Retina (tissue), 1 donor: Measurements from ENCODE around the gene ACKR2.
"Not testable (repeated sequence)": the region's sequence is repeated elsewhere in the genome, so short reads cannot be mapped to it uniquely, and the experiment has no call there.

ENCODE experiments used
- DNase-seq: peaks from one replicate; pipeline ENCODE4 v3.0.0-alpha.2; 2016

The ACKR2 gene

DNA sequence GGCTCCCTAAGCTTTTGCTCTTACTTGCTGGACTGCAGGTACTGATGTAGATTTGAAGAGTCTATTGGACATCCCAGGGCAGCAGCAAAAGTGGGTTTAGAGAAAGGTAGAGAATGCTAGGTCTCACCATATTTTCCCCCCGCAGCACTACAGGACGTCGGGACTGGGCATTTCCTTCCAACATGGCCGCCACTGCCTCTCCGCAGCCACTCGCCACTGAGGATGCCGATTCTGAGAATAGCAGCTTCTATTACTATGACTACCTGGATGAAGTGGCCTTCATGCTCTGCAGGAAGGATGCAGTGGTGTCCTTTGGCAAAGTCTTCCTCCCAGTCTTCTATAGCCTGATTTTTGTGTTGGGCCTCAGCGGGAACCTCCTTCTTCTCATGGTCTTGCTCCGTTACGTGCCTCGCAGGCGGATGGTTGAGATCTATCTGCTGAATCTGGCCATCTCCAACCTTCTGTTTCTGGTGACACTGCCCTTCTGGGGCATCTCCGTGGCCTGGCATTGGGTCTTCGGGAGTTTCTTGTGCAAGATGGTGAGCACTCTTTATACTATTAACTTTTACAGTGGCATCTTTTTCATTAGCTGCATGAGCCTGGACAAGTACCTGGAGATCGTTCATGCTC lies 55.2 kb downstream of the ACKR2 start:
- no peak for DNase-seq

DNA sequence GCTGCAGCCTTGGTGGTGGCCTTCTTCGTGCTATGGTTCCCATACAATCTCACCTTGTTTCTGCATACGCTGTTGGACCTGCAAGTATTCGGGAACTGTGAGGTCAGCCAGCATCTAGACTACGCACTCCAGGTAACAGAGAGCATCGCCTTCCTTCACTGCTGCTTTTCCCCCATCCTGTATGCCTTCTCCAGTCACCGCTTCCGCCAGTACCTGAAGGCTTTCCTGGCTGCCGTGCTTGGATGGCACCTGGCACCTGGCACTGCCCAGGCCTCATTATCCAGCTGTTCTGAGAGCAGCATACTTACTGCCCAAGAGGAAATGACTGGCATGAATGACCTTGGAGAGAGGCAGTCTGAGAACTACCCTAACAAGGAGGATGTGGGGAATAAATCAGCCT lies 56.0 kb downstream of the ACKR2 start:
- DNase-seq = no peak

DNA sequence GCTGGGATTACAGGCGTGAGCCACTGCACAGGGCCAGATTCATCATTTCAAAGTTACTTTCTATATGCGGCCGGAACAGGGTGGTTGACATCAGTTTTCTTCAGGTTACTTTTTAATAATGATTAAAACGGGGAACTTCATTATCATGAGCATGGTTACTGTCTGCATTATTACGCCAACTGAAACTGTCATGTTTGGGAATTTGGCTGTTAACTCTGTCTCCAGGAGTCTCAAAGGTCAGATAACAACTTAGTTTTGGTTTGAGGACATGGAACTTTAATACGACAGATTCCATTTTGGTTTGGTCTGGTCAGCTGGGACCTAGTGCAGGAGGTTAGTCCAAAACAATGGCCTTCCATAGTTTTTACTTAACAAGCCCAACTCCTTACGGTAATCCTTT lies 57.9 kb downstream of the ACKR2 start:
- no peak for DNase-seq

DNA sequence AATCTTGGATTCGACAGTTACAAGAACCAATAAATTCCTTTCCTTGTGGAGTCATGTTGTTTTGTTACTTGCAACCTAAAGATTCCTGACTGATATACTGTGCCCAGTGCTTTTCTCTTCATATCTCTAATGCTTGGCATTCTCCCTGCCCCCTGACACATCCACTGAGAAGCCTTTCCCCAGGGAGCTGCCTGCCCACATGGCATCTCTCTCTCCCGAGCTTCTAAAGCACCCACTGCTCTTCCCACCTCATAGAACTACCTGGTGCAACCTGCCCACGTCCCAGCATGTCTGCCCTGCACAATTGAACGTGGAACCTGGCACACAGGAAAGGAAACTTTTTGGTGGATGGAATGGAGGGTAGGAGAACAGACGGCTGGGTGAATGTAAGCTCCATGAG lies 59.6 kb downstream of the ACKR2 start:
- DNase-seq = no peak

DNA sequence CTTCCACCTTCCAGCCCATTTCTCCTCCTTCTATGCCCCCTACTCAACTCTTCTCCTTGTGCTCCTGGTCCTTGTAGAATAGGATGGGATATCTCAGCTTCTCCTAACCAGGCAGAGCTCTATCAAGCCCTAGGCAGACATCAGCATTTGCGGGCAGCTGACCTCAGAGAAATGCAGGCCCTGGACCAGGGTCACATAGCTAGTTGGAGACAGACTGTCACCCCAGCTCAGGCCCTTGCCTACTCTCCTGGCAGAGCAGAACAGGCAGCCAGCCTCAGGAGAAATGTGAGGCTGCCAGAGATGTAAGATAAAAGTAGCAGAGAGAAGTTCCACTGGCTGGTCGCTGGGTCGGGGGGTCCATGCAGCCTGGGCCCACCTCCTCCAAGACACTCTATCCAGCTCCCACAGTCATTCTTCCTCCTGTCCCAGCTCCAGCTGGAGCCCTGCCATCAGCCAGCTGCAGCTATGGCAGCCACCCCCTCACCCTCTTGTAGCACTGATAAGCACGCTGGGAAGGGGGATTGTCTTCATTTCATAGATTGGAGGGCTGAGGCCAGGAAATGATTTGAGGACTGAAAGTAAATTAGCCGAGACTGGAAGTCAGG lies 62.4 kb downstream of the ACKR2 start:
- DNase-seq = no peak

DNA sequence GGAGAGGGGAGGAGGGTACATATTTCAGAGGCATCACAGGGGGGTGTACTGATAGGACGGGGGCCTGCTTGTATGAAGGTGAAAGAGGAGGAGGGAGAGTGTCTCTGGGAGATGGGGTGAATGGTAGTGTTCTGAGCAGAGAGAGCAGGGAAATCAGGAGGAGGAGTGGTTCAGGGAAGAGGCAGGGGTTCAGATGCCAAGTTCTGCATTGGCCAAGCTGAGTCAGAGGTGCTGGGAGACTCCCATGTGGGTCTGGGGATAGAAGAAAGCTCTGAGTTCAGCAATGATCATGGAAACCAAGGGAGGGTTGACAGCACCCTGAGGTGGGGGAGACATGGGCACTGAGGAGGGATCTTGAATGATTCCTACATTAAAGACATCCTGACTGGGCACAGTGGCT lies 63.5 kb downstream of the ACKR2 start:
- no peak for DNase-seq

DNA sequence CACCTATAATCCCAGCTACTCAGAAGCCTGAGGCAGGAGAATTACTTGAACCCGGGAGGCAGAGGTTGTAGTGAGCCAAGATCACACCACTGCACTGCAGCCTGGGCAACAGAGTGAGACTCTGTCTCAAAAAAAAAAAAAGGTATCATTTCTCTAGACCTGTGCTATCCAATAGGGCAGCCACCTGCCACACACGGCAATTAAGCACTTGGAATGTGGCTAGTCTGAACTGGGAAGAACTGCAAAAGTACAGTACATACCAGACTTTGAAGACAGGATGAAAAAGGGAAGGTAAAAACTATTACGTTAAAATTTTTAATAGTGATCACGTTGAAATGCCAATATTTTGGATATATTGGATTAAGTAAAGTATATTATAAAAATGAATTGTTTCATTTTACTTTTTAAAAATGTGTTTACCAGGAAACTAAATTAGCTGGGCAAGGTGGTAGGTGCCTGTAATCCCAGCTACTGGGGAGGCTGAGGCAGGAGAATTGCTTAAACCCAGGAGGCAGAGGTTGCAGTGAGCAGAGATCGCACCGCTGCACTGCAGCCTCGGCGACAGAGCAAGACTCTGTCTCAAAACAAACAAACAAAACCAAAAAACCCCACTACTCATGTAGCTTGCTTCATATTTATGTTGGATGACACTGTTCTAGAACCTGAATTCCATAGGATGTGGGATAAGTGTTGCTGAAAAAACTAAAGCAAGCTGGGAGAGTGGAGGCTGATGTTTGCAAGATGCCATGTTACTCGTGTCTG lies 64.2 kb downstream of the ACKR2 start:
- DNase-seq = no peak

DNA sequence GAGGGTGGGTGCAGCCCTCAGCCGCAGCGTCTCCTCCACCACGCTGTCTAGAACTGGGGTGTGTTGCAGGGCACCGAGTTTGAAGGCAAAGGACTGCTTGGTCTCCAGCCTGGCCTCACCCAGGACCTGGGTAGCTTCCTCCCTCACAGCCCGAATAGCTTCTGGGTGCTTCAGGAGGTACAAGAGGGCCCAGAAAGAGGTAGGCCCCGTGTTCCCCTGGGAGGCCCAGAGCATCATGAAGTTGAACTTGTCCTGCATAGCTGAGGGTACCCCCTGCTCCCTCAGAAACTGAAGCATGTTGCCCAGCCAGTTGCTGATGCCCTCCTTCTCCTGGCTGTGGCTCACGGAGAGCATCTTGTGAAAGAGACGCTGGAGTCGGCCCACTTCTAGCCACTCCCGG lies 65.5 kb downstream of the ACKR2 start:
- DNase-seq = no peak

DNA sequence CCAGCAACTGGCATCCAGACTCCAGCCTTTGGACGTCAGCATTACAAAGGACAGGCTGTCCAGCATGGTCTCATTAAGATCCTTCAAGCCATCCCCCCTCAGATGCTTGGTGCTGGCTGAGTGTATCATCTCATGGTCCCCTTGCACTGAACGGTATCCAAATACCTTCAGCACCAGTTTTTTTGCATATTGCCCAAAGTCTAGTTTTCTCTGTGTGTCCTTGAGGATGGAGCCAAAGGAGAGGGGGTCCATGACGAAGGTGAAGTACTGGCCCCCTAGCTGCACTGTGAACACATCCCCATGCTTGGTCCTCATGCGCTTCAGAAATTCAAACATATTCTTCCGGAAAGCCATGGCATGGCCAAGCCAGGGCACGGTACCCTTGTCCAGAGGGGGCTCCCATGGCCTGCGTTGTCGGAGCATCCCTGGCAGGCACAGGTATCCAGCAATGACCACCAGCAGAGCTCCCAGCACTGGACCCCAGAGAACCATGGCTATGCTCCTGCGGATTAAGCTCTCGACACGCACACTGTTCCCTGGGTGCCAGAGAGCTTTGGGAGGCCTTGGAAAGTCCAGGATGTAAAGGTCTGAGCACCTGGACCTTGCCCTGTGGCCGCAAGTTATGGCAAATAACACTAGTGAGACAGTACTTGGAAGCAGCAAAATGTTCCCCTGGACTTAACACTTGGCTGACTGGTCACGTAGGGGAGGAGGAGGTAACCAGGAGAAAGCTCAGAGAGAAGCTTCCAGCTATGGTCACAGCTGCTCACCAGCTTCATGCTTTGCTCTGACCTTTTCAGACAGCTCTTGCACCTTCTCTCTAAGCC lies 66.3 kb downstream of the ACKR2 start, which contains the start of gene CYP8B1:
CYP8B1 (minus strand) TSS at position 555 of the 827 bp plus-strand sequence; CDS start at position 492, 63 bp downstream.
- DNase-seq = no peak

DNA sequence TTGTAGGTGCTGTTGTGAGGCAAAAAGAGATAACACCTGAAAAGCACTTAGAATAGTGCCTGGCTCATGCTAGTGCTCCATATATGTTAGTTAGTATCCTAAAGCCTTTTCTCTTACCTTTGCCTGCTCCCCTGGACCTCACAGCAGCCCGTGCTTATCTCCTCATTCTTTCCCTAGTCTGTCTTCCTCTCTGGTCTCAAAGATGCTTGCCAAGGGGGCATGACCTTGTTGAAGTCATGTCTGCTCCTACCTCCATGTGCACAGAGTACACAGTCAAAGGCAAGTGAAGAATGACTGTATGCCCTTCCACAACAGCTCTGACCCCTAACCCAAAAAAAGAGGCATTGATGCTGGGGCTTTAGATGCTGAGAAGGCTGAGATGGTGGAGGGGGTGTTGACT lies 67.2 kb downstream of the ACKR2 start:
- DNase-seq = no peak

DNA sequence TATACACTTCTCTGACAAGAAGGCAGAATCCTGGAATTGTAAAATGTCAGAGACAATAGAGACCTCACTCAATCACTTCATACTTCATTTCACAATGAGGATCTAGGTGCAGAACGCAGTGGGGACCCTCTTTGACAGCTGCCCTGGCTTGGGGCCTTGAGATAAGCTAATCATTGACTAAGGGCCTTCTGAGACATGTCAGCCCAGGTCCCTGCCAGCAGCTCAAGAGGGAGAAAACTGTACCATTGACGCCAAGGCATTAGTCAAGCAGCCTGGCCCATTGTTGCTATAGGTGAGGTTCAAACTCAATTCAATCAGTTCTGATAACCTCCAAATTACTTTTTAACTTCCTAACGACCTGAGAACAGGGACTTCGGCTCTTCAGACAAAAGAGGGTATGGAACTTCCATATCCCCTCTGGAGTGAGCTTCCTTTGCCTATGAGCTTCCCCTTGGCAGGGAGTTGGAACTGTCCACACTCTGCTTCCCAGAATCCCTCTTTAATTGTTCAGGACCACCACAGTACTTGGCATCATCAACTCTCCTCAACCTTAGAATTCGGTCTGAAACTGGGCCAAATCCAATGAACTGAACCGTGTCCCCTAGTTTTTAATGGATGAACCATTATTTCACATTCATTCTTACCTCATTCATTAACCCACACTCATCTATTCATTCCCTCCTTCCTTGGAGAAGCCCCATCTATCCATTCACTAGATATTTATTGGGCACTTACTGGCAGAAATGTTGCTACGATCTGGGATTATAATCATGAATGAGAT lies 67.9 kb downstream of the ACKR2 start:
- DNase-seq = no peak

DNA sequence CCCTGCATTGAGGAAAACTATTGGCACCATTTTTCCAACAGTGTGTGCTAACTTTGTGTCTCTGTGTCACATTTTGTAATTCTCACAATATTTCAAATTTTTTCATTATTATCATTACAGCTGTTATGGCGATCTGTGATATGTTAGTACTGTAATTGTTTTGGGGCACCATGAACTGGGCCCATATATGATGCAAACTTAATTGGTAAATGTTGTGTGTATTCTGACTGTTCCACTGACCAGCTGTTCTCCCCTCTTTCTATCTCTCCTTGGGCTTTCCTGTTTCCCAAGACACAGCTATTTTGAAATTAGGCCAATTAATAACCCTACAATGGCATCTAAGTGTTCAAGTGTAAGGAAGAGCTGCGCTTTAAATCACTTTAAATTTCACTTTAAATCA lies 68.6 kb downstream of the ACKR2 start:
- no peak for DNase-seq

DNA sequence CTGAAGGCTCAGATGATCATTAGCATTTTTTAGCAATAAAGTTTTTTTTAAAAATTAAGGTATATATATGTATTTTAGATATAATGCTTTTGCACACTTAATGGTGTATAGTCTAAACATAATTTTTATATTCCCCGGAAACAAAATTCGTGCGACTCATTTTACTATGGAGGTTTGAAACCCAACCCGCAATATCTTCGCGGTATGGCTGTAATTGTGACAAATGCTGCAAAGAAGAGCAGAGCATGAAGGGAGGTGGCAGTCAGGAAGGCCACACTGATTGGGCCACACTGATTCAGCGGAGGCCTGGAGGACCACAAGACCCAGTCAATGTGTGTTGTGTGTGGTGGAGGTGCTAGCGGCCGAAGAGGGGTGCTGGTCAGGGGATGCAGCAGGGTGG lies 70.9 kb downstream of the ACKR2 start:
- no peak for DNase-seq

DNA sequence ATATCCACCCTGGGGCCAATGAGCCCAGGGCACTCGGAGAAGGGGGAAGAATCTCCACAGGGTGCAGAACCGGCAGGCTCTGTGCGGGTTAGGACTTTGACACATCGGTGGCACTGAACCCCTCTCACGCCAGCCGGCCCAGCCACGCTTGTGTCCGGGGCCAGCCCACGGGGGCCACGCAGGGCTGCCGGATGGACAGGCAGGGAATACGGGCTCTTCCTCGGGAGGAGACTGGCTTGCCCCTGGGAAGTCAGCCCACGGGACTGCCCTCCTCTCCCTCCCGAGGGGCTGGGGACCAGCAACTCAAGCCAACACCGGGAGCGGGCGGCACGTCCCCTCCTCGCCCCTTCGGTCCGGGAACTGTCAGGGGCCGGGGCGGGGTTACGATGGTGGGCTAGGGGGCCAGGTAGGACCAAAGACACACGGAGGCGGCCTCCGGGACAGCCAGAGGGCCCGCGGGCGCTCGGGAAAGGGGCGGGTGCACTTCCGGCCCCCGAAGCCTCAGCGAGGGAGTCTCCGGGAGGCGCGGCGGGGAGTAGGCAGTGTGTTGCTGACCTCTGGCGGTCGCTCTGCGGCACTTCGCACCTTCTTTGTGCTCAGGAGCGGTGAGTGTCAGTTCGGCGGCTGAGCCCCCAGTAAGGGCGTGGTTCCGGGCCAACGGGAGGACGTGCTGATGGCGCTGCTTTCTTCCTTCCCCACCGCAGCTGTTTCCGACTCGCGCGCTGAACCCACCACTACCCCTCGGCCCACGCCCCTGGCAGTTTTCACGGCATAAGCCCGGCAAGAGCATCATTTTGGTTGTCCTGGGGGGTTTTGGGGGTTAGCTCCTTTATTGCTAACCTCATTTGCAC lies 71.6 kb downstream of the ACKR2 start:
- peak; percentile 93 for DNase-seq

DNA sequence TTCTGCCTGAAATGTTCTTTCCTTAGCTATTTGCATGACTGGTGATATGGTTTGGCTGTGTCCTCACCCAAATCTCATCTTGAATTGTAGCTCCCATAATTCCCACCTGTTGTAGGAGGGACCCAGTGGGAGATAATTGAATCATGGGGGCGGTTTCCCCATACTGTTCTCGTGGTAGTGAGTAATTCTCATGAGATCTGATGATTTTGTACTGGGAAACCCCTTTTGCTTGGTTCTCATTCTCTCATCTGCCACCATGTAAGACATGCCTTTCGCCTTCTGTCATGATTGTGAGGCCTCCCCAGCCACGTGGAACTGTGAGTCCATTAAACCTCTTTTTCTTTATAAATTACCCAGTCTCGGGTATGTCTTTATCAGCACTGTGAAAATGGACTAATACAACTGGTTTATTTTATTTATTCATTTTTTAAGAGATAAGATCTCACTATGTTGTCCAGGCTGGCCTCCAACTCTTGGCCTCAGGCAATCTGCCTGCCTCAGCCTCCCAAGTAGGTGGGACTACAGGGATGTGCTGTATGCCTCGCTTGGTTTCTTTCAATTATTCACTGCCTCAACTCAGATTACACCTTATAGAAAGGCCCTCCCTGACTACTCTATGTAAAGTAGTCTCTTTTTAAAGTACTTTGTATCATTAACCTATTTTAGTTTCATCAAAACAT lies 74.1 kb downstream of the ACKR2 start:
- DNase-seq = not testable (repeated sequence)

DNA sequence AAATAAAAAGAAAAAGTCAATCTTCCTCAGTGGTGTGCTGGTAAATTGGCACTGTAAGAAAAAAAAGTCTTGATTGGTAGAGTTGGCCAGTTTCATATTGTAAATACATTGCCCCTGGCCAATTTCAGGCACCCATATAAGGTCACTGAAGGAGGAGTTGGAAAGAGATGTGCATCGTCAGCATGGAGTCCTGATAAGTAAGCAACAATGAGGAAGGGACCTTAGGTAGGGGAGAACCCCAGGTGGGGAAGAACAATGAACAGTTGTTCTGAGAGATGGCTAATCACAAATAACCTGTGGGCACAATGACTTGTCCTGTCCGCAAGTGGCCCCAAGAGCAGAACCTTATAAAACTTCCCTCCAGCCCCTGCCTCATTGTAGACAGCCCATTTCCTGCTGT lies 75.1 kb downstream of the ACKR2 start:
- no peak for DNase-seq

DNA sequence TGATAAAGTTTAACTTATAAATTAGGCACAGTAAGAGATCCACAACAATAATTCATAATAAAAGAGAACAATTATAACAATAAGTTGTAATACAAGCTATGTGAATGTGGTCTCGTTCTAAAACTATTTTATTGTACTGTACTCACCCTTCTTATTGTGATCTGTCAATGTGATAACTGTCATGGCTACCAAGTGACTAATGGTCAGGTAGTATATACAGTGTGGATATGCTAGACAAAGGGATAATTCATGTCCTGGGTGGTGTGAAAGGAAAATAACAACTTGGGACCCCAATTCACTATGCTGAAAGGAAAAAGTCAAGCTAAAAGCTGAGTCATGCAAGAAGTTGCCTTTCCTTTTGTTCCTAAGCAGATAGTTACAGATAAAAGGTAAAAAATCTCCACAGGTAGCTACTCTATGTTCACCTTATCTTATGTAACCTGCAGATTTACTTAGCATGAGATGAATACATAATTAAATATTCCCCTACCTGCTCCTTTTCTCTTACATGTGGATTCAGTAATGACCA lies 77.1 kb downstream of the ACKR2 start:
- DNase-seq = no peak

DNA sequence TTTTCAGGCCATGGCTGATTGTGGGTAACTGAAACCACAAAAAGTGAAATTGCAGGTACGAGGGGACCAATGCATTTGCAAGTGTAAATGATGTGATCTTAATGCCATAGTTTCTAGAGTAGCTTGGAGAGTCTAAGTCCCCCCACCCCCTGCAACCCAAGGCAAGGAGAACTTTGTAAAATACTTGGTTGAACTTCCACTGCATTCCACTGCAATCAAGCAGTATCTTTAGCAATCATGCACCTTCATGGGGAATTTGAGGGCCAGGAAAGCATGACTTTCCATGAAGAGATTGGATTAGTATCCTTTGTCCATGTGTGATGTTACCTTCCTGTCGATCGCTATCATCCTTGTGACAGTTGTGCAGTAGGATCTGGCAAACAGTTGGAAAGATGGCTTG lies 77.8 kb downstream of the ACKR2 start:
- DNase-seq = no peak

DNA sequence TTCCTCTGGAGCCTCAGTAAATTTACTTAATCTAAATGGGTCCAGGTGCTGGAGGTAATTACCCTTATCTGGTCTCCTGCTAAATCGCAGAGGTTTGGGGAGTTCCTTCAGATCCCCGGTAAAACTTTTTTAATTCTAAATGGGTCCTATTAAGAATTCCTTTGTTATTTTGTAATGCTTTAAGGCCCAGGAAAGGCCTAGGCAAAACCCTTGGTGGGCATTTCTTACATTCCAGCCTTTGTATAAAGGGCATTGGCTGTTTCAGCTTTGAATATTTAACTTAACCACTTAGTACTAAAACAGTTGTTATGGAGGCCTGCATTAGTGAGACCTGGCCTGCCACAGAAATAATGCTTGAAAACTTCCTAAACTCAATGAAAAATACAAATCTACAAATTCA lies 81.8 kb downstream of the ACKR2 start:
- DNase-seq = no peak

DNA sequence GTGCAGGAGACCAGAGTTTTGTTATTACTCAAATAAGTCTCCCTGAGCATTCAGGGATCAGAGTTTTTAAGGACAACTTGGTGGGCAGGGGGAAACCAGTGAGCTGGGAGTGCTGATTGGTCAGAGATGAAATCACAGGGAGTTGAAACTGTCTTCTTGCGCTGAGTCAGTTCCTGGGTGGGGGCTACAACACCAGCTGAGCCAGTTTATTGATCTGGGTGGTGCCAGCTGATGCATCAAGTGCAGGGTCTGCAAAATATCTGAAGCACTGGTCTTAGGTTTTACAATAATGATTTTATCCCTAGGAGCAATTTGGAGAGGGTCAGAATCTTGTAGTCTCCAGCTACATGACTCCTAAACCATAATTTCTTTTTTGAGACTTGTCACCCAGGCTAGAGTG lies 82.9 kb downstream of the ACKR2 start:
- DNase-seq = no peak

DNA sequence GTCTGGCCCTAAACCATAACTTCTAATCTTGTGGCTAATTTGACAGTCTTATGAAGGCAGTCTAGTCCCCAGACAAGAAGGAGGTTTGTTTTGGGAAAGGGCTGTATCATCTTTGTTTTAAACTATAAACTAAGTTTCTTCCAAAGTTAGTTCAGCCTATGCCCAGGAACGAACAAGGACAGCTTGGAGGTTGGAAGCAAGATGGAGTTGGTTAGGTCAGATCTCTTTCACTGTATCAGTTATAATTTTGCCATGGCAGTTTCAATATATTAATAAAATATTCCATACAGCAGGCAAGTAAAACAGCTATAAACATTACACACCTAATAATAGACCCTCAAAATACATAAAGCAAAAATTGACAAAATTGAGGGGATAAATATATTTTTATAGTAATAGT lies 83.6 kb downstream of the ACKR2 start:
- DNase-seq = no peak
